22Rv1 (cell line): ENCODE data around the gene POPDC2.

Experiments
- H3K27ac ChIP-seq: fragments of 450-650 bp; 2 replicates; pipeline ENCODE4 v1.5.1; 2017
- CTCF ChIP-seq: fragments of 450-650 bp; IDR thresholded peaks from 2 replicates; pipeline ENCODE4 v1.5.1; 2017; ENCODE audit warnings: mild to moderate bottlenecking
- ZFX ChIP-seq: fragments of 450-650 bp; IDR thresholded peaks from 2 replicates; pipeline ENCODE4 v1.6.1; 2017; ENCODE audit warnings: antibody characterized with exemption, borderline replicate concordance

The POPDC2 gene

GRCh38 chr3:119636891-119637611 lies 23.3 kb downstream of the POPDC2 start:
- no peak overlapping the region for H3K27ac ChIP-seq
- TF ChIP-seq ZFX (no peak), CTCF (no peak)

- TF ChIP-seq ZFX = no peak
- no peak for TF ChIP-seq CTCF
- H3K27ac ChIP-seq = no peak overlapping the region
Measured at GRCh38 chr3:119636249-119636648, 24.1 kb downstream of the POPDC2 start.

- TF ChIP-seq CTCF (no peak), ZFX (no peak)
- no peak overlapping the region for H3K27ac ChIP-seq
Measured at GRCh38 chr3:119635719-119636118, 24.7 kb downstream of the POPDC2 start.

- no peak overlapping the region for H3K27ac ChIP-seq
- TF ChIP-seq ZFX = no peak
- no peak for TF ChIP-seq CTCF
Measured at GRCh38 chr3:119632829-119633228, 27.6 kb downstream of the POPDC2 start.

GRCh38 chr3:119632216-119632615 lies 28.2 kb downstream of the POPDC2 start:
- TF ChIP-seq CTCF = no peak
- no peak for TF ChIP-seq ZFX
- no peak overlapping the region for H3K27ac ChIP-seq

- TF ChIP-seq ZFX = no peak
- no peak for TF ChIP-seq CTCF
- H3K27ac ChIP-seq = no peak overlapping the region
Measured at GRCh38 chr3:119631516-119631915, 28.9 kb downstream of the POPDC2 start.

- TF ChIP-seq ZFX = no peak
- TF ChIP-seq CTCF = no peak
- no peak overlapping the region for H3K27ac ChIP-seq
Measured at GRCh38 chr3:119630880-119631329, 29.5 kb downstream of the POPDC2 start.
